ENCODE results near the gene GSC. TPM values are rescaled to one million over a fixed set of nuclear protein-coding genes. Genes with fewer than 3 reads are reported as not detected.
"Not testable (repeated sequence)": the region's sequence is repeated elsewhere in the genome, so short reads cannot be mapped to it uniquely, and the experiment has no call there.

Gene GSC
- total RNA-seq (not detected), polyA plus RNA-seq (not detected), total RNA-seq (0 to 0.09 (median 0) reads per million in 6 experiments)

DNA sequence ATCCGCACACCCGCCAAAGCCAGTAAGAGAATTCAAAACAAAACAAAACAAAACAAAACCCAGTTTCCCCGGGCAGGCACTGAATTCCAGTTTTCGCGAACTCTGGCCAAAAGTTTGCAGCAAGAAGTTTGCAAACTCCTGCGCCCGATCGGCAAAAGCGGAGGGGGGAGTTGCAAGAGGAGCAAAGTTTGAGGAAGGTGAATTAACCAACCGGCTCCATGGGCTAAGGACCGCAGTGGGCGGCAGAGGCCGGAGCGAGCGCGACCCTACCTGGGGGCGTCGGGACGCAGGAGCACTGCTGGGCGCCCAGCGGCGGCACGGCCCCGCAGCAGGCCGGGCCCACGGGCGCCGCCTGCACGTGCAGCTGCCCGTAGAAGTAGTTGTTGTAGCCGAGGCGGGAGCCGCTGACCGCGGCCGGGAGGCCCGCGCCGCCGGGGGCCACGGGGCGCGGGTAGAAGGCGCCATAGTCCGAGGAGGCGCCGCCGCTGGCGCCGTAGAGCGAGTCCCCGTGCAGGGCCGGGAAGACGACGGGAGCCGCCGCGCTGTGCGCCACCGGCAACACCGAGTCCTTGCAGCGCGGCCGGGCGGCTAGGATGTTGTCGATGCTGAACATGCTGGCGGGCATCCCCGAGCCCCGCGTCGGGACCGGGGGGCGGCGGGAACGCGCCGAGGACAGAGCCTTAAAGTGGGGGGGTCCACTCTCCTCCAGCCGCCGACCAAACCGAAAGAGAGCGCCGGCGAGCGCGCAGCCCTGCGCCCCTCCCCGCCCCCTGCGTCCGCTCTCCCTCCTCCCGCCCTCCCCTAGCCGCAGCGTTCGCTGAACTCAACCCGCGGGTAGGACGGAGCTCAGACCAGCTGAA is at the start of gene GSC:
GSC (minus strand) TSS at position 723 of the 860 bp plus-strand sequence; CDS start at position 625, 98 bp downstream.
- DNase-seq (no peak), ATAC-seq (no peak)
- Mint-ChIP-seq H3K27me3 (peaks cover 45 to 93% (median 72%) of the 10 kb centered on the region in 5 donors), H3K36me3 (peaks cover 0 to 2% (median 2%) of the 10 kb centered on the region in 3 donors), H3K4me3 (peak within 1 kb of the TSS; percentile 57 to 84 (median 75)), H3K27ac (peak within 1 kb of the TSS in 1 of 10 donors; percentile 33), H3K9me3 (peaks cover 0 to 1% (median 0%) of the 10 kb centered on the region in 9 donors), H3K4me1 (peaks cover 4 to 20% (median 17%) of the 10 kb centered on the region in 4 donors)
- POLR2A ChIA-PET, result no interaction called here

DNA sequence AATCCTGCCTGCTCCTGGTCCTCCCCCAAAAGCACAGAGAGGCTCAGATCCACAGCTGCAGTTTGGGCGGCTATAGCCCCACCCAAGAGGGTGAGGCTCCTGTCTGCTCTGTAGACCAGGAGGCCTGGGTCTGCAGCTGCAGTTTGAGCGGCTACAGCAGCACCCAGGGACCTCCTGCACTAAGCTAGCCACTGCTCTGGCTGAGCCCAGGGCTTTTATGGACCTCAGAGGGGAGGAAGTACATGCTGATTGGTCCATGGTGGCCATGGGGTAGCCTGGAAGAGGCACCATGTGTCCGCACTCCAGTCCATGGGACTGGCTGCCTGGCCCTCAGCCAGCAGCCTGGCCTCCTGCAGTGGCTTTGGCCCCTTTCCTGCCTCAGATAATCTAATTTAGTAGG is 49.6 kb upstream of the GSC start:
- DNase-seq (no peak), ATAC-seq (no peak)
- Mint-ChIP-seq H3K9me3 (peaks cover 0 to 10% (median 4%) of the 10 kb centered on the region in 9 donors), H3K36me3 (peaks cover 0 to 5% (median 0%) of the 10 kb centered on the region in 3 donors), H3K27ac (no peak overlapping the region), H3K4me1 (no peaks in the 10 kb centered on the region), H3K27me3 (peaks cover 5 to 27% (median 22%) of the 10 kb centered on the region in 5 donors), H3K4me3 (no peak overlapping the region)
- POLR2A ChIA-PET, result no interaction called here

DNA sequence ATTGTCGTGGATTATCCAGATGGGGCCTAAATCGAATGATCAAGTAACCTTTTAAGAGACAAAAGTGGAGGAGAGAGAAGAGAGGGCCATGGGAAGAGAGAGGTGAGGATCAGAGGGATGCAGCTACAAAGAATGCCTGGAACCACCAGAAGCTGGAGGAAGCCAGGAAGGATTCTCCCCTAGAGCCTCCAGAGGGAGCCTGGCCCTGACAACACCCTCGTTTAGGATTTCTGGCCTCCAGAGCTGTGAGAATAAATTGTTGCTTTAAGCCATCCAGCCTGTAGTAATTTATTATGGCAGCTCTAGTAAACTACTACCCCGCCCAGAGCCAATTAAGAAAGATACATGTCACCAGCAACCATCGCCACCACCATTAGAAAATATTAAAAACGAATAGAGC is 46.2 kb upstream of the GSC start:
- no peak for ATAC-seq
- H3K9me3 Mint-ChIP-seq, result peaks cover 0 to 5% (median 0%) of the 10 kb centered on the region in 9 donors
- H3K4me3 Mint-ChIP-seq, result no peak overlapping the region
- peaks cover 3 to 21% (median 18%) of the 10 kb centered on the region in 5 donors for H3K27me3 Mint-ChIP-seq
- H3K4me1 Mint-ChIP-seq, result no peaks in the 10 kb centered on the region
- H3K36me3 Mint-ChIP-seq, result no peaks in the 10 kb centered on the region
- no peak for DNase-seq
- H3K27ac Mint-ChIP-seq, result no peak overlapping the region
- POLR2A ChIA-PET, result no interaction called here

- Mint-ChIP-seq H3K36me3 (no peaks in the 10 kb centered on the region), H3K27me3 (peaks cover 0 to 14% (median 9%) of the 10 kb centered on the region in 5 donors), H3K9me3 (no peaks in the 10 kb centered on the region), H3K4me1 (no peaks in the 10 kb centered on the region), H3K4me3 (no peak overlapping the region), H3K27ac (no peak overlapping the region)
- ATAC-seq (no peak), DNase-seq (no peak)
- POLR2A ChIA-PET, result no interaction called here
Measured at GRCh38 chr14:94805680-94806288, 35.9 kb upstream of the GSC start.

- H3K27me3 Mint-ChIP-seq, result peaks cover 0 to 12% (median 6%) of the 10 kb centered on the region in 5 donors
- no peak overlapping the region for H3K4me3 Mint-ChIP-seq
- no peak for DNase-seq
- ATAC-seq, result no peak
- no peak overlapping the region for H3K27ac Mint-ChIP-seq
- no peaks in the 10 kb centered on the region for H3K36me3 Mint-ChIP-seq
- no peaks in the 10 kb centered on the region for H3K4me1 Mint-ChIP-seq
- POLR2A ChIA-PET, result no interaction called here
- H3K9me3 Mint-ChIP-seq, result no peaks in the 10 kb centered on the region
Measured at GRCh38 chr14:94801225-94801624, 31.3 kb upstream of the GSC start.

DNA sequence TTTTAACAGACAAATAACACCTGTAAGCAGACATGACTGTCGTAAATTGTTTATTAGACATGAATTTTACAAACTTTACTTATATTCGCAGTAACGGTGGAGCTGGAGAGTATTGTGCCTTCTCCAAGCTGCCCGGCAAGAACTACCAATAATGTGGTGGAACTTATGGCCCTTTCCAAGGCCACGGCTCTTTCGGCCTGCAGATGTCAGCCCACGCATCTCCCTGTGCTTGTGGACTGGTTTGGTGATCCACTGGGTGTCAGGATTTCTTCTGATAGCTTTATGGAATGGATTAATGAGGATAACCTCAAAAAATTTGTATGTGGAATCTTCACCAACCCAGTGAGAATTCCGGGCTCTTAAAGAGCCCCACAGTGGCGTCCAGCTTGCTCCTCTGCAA is 30.9 kb upstream of the GSC start:
- H3K4me3 Mint-ChIP-seq, H3K9me3 Mint-ChIP-seq, DNase-seq, ATAC-seq, H3K36me3 Mint-ChIP-seq, H3K4me1 Mint-ChIP-seq, H3K27ac Mint-ChIP-seq, POLR2A ChIA-PET: not testable (repeated sequence)
- H3K27me3 Mint-ChIP-seq, result peaks cover 3 to 14% (median 7%) of the 10 kb centered on the region in 5 donors

- Mint-ChIP-seq H3K4me1 (no peaks in the 10 kb centered on the region), H3K27ac (no peak overlapping the region), H3K9me3 (peaks cover 0 to 2% (median 0%) of the 10 kb centered on the region in 9 donors), H3K36me3 (no peaks in the 10 kb centered on the region), H3K4me3 (no peak overlapping the region), H3K27me3 (peaks cover 10 to 32% (median 16%) of the 10 kb centered on the region in 5 donors)
- DNase-seq (no peak), ATAC-seq (no peak)
- POLR2A ChIA-PET, result no interaction called here
Measured at GRCh38 chr14:94797887-94798286, 28.0 kb upstream of the GSC start.

GRCh38 chr14:94796278-94796677 is 26.4 kb upstream of the GSC start:
- H3K4me3 Mint-ChIP-seq, result no peak overlapping the region
- no peak for DNase-seq
- peaks cover 10 to 39% (median 19%) of the 10 kb centered on the region in 5 donors for H3K27me3 Mint-ChIP-seq
- POLR2A ChIA-PET, result no interaction called here
- H3K4me1 Mint-ChIP-seq, result no peaks in the 10 kb centered on the region
- ATAC-seq, result no peak
- H3K27ac Mint-ChIP-seq, result no peak overlapping the region
- peaks cover 0 to 2% (median 0%) of the 10 kb centered on the region in 9 donors for H3K9me3 Mint-ChIP-seq
- H3K36me3 Mint-ChIP-seq, result no peaks in the 10 kb centered on the region

DNA sequence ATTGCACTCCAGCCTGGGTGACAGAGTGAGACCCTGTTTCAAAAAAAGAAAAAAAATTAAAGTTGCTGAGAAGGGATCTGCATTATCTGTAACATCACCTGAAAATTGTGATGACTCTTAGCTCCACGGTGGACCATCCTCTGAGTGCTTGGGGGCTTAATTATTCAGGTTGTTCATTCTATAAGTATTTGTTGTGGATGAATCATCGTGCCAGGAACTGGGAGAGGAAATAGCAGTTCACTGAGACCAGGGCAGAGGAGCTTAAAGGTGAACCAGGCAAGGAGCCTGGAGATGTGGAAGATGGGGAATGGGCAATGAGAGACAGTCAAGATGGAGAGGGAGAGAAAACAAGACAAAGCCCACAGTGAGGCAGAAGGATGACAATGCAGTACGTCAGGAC is 25.5 kb upstream of the GSC start:
- Mint-ChIP-seq H3K27ac (no peak overlapping the region), H3K4me3 (no peak overlapping the region)
- POLR2A ChIA-PET, result no interaction called here

DNA sequence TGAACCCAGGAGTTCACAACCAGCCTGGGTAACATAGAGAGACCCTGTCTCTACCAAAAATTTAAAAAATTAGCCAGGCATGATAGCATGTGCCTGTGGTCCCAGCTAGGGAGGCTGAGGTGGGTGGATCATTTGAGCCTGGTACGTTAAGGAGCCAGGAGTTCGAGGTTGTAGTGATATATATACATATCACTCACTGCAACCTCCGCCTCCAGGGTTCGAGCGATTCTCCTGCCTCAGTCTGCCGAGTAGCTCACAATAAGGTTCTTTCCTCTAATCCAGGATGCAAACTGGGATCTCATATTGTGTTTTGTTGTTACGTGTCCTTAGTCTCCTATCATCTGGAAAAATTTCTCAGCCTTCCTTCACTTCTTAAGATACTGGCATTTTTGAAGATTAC is 24.0 kb upstream of the GSC start:
- POLR2A ChIA-PET, result no interaction called here
- no peak for ATAC-seq
- no peak overlapping the region for H3K27ac Mint-ChIP-seq
- H3K9me3 Mint-ChIP-seq, result peaks cover 0 to 5% (median 0%) of the 10 kb centered on the region in 9 donors
- peaks cover 7 to 39% (median 14%) of the 10 kb centered on the region in 5 donors for H3K27me3 Mint-ChIP-seq
- H3K4me3 Mint-ChIP-seq, result no peak overlapping the region
- H3K4me1 Mint-ChIP-seq, result no peaks in the 10 kb centered on the region
- no peaks in the 10 kb centered on the region for H3K36me3 Mint-ChIP-seq
- DNase-seq, result no peak

More for the DNA sequence above, 25.5 kb upstream of the GSC start:
- ATAC-seq (no peak), DNase-seq (no peak)
- H3K4me1 Mint-ChIP-seq, result no peaks in the 10 kb centered on the region
- H3K36me3 Mint-ChIP-seq, result no peaks in the 10 kb centered on the region
- H3K9me3 Mint-ChIP-seq, result peaks cover 0 to 5% (median 0%) of the 10 kb centered on the region in 9 donors
- peaks cover 10 to 39% (median 17%) of the 10 kb centered on the region in 5 donors for H3K27me3 Mint-ChIP-seq

DNA sequence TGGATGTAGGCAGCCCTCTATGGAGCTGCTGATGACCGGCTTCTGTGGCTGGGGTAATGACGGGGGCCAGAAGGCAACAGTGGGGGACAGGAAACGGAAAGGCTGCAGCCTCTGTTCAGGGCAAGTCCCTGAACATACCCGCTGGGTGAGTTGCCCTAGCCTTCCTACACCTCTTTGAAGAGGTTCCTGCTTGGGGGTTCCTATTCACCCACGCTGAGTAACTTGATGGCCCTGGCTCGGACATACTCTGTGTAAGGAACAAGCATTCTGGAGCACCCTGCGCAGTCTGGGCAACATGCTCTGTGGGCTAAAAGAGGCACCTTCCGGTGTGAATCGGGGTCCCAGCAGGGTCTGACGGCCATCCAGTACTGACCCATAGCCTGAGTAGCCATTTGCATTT is 17.7 kb upstream of the GSC start:
- H3K36me3 Mint-ChIP-seq, result no peaks in the 10 kb centered on the region
- DNase-seq (no peak), ATAC-seq (no peak)
- POLR2A ChIA-PET, result no interaction called here
- no peak overlapping the region for H3K4me3 Mint-ChIP-seq
- H3K4me1 Mint-ChIP-seq, result no peaks in the 10 kb centered on the region
- H3K9me3 Mint-ChIP-seq, result peaks cover 0 to 5% (median 0%) of the 10 kb centered on the region in 9 donors
- no peak overlapping the region for H3K27ac Mint-ChIP-seq
- peaks cover 2 to 11% (median 5%) of the 10 kb centered on the region in 5 donors for H3K27me3 Mint-ChIP-seq

- no peak overlapping the region for H3K4me3 Mint-ChIP-seq
- DNase-seq, result no peak
- H3K4me1 Mint-ChIP-seq, result no peaks in the 10 kb centered on the region
- POLR2A ChIA-PET, result no interaction called here
- ATAC-seq, result no peak
- no peak overlapping the region for H3K27ac Mint-ChIP-seq
- no peaks in the 10 kb centered on the region for H3K36me3 Mint-ChIP-seq
- peaks cover 0 to 5% (median 0%) of the 10 kb centered on the region in 9 donors for H3K9me3 Mint-ChIP-seq
- peaks cover 0 to 9% (median 6%) of the 10 kb centered on the region in 5 donors for H3K27me3 Mint-ChIP-seq
Measured at GRCh38 chr14:94787092-94787491, 17.2 kb upstream of the GSC start.
